ENCODE results near the gene VRK3.
"Not testable (repeated sequence)": the region's sequence is repeated elsewhere in the genome, so short reads cannot be mapped to it uniquely, and the experiment has no call there.

Gene VRK3, protein sequence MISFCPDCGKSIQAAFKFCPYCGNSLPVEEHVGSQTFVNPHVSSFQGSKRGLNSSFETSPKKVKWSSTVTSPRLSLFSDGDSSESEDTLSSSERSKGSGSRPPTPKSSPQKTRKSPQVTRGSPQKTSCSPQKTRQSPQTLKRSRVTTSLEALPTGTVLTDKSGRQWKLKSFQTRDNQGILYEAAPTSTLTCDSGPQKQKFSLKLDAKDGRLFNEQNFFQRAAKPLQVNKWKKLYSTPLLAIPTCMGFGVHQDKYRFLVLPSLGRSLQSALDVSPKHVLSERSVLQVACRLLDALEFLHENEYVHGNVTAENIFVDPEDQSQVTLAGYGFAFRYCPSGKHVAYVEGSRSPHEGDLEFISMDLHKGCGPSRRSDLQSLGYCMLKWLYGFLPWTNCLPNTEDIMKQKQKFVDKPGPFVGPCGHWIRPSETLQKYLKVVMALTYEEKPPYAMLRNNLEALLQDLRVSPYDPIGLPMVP
- total RNA-seq: 48.2 to 59.6 (median 56.7) reads per million in 3 donors

DNA sequence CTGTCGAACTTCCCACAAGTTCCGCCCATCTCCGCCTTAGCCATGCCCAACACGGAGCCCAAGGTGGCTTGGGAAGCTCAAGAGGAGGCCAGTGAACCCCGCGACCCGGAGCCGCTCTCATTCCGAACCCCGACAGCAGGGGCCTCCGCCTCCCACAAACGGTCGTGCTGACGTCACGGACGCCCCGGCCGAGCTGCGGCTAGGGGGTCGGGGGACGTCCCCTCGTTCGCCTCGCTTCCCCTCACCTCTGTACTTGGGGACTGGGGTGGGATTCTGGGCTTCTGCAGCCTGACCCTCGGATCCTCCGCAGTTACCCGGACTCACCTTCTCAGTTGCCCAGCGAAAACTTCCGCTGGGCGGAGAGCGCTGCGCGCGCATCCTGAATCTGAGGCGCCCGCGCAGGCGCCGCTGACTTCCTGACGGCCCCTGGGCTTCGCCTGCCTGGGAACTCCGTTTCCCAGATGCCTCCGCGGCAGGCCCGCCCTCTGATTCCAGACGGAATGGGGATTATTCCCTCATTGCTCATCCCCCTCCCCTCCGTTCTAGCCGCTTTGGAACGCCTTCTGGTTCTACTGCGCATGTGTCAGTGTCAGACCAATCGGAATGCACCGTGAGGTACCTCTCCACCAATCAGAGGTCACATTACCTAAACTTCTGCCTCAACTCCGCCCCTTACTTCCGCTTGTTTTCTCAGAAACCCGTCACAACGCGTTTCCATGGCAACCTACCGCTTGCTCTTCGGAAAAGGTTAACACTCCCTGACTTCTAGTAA lies at the start of gene VRK3:
Gene VRK3, minus strand, starts transcription at position 351 of the 772 bp plus-strand sequence. CDS start 9,210 bp downstream, outside the sequence.
- DNase-seq: peak; percentile 99
- Histone ChIP-seq H3K4me3 (ENCODE audit: insufficient read depth, low read depth, low read length, poor library complexity, severe bottlenecking) (peak within 1 kb of the TSS; percentile 83), H3K36me3 (ENCODE audit: control insufficient read depth, insufficient read depth, low read length) (no peaks in the 10 kb centered on the region), H3K27me3 (replicated peaks; ENCODE audit: control insufficient read depth, insufficient read depth, low read length, poor library complexity, severe bottlenecking) (no peaks in the 10 kb centered on the region), H3K27ac (ENCODE audit: insufficient read depth, low read length, poor library complexity, severe bottlenecking) (peak within 1 kb of the TSS; percentile 95), H3K9me3 (ENCODE audit: control insufficient read depth, low read length) (no peaks in the 10 kb centered on the region), H3K4me1 (ENCODE audit: control insufficient read depth, insufficient read depth, low read length, poor library complexity, severe bottlenecking) (peaks cover 15% of the 10 kb centered on the region)

DNA sequence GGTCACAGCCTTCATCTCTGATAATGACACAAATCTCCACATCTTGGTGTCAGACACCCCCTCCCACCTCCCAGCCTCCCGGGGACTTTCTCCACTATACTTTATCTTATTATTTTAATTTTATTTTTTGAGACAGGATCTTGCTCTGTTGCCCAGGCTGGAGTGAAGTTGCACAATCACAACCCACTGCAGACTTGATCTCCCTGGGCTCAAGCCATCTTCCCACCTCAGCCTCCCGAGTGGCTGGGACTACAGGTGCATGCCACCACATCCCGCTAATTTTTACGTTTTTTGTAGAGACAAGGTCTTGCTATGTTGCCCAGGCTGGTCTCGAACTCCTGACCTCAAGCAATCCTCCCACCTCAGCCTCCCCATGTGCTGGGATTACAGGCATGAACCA lies 43.2 kb upstream of the VRK3 start:
- H3K27me3 ChIP-seq (replicated peaks; ENCODE audit: control insufficient read depth, insufficient read depth, low read length, poor library complexity, severe bottlenecking); H3K36me3 ChIP-seq (ENCODE audit: control insufficient read depth, insufficient read depth, low read length); H3K4me3 ChIP-seq (ENCODE audit: insufficient read depth, low read depth, low read length, poor library complexity, severe bottlenecking); H3K27ac ChIP-seq (ENCODE audit: insufficient read depth, low read length, poor library complexity, severe bottlenecking); DNase-seq; H3K4me1 ChIP-seq (ENCODE audit: control insufficient read depth, insufficient read depth, low read length, poor library complexity, severe bottlenecking); H3K9me3 ChIP-seq (ENCODE audit: control insufficient read depth, low read length): not testable (repeated sequence)

DNA sequence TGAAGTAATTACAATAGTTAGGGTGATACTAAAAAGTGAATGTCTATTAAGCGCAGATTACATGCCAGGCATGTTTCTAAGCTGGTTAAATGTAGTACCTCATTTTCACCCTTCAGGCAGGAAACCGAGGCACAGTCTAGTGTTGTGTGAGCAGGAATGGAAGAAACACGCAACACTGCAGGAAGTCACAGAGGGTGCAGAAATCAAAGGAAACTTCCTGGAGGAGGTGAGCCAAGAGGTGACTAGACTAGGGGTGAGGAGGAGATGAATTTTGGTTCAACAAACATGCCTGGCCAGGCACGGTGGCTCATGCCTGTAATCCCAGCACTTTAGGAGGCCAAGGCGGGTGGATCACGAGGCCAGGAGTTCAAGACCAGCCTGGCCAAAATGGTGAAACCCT lies 42.4 kb upstream of the VRK3 start:
- H3K27me3 ChIP-seq (replicated peaks; ENCODE audit: control insufficient read depth, insufficient read depth, low read length, poor library complexity, severe bottlenecking): no peaks in the 10 kb centered on the region
- no peak overlapping the region for H3K27ac ChIP-seq (ENCODE audit: insufficient read depth, low read length, poor library complexity, severe bottlenecking)
- DNase-seq: no peak
- no peak overlapping the region for H3K4me3 ChIP-seq (ENCODE audit: insufficient read depth, low read depth, low read length, poor library complexity, severe bottlenecking)
- no peaks in the 10 kb centered on the region for H3K4me1 ChIP-seq (ENCODE audit: control insufficient read depth, insufficient read depth, low read length, poor library complexity, severe bottlenecking)
- H3K9me3 ChIP-seq (ENCODE audit: control insufficient read depth, low read length): no peaks in the 10 kb centered on the region
- H3K36me3 ChIP-seq (ENCODE audit: control insufficient read depth, insufficient read depth, low read length): no peaks in the 10 kb centered on the region

DNA sequence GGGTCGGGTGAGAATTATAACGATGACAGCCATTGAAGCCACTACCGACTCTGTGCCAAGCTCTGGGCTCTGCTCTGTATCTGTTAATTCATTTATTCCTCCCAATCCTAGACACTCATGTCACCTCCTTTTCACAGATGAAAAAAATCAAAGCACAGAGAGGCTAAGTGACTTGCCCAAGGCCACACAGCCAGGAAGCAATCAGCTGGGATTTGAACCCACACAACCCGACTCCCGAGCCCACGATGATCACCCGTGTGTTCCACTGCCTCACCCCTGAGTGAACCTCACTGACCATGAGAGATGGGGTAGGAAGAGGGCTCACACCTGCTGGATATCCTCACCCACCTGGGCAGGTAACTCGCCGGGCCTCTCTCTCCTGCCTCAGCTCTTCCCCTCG lies 40.8 kb upstream of the VRK3 start:
- Histone ChIP-seq H3K4me1 (ENCODE audit: control insufficient read depth, insufficient read depth, low read length, poor library complexity, severe bottlenecking) (no peaks in the 10 kb centered on the region), H3K36me3 (ENCODE audit: control insufficient read depth, insufficient read depth, low read length) (no peaks in the 10 kb centered on the region), H3K9me3 (ENCODE audit: control insufficient read depth, low read length) (no peaks in the 10 kb centered on the region), H3K27ac (ENCODE audit: insufficient read depth, low read length, poor library complexity, severe bottlenecking) (no peak overlapping the region), H3K27me3 (replicated peaks; ENCODE audit: control insufficient read depth, insufficient read depth, low read length, poor library complexity, severe bottlenecking) (no peaks in the 10 kb centered on the region), H3K4me3 (ENCODE audit: insufficient read depth, low read depth, low read length, poor library complexity, severe bottlenecking) (no peak overlapping the region)
- no peak for DNase-seq

DNA sequence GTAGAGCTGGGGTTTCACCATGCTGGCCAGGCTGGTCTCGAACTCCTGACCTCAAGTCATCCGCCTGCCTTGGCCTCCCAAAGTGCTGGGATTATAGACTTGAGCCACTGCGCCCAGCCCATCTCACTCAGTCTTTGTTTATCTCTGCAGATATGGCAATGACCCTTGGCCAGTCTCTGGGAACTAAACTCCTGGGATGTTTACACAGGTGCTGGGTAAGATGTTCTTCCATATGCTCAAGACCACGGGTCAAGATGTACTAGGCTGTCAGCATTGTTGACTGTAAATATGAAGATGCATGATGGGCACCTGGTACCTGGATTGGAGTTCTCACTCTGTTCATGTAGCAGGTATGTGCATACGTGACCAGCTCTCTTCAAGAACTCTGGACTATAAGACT lies 36.5 kb upstream of the VRK3 start:
- Histone ChIP-seq H3K27me3 (replicated peaks; ENCODE audit: control insufficient read depth, insufficient read depth, low read length, poor library complexity, severe bottlenecking) (no peaks in the 10 kb centered on the region), H3K4me3 (ENCODE audit: insufficient read depth, low read depth, low read length, poor library complexity, severe bottlenecking) (no peak overlapping the region)
- no peak for DNase-seq

DNA sequence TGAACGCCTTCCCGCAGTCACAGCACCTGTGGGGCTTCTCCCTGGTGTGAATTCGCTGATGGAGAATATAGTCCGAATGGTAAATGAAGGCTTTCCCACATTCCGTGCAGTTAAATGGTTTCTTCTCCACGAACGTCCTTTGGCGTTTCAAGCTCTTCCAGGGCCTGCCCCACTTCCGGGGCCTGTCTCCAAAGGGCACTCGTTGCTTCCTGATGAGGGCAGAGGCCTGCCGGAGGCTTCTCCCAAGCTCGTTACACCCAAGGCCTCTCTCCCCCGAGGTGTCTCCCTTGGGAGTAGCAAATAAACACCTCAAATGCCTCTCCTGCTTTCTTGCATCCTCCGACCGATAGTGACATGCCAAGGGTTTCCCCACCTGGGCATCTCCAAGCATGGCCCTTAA lies 34.9 kb upstream of the VRK3 start:
- H3K27me3 ChIP-seq (replicated peaks; ENCODE audit: control insufficient read depth, insufficient read depth, low read length, poor library complexity, severe bottlenecking): no peaks in the 10 kb centered on the region

More for the DNA sequence above, 36.5 kb upstream of the VRK3 start:
- H3K27ac ChIP-seq (ENCODE audit: insufficient read depth, low read length, poor library complexity, severe bottlenecking): no peak overlapping the region
- H3K9me3 ChIP-seq (ENCODE audit: control insufficient read depth, low read length): peaks cover 17% of the 10 kb centered on the region
- no peaks in the 10 kb centered on the region for H3K4me1 ChIP-seq (ENCODE audit: control insufficient read depth, insufficient read depth, low read length, poor library complexity, severe bottlenecking)
- no peaks in the 10 kb centered on the region for H3K36me3 ChIP-seq (ENCODE audit: control insufficient read depth, insufficient read depth, low read length)

DNA sequence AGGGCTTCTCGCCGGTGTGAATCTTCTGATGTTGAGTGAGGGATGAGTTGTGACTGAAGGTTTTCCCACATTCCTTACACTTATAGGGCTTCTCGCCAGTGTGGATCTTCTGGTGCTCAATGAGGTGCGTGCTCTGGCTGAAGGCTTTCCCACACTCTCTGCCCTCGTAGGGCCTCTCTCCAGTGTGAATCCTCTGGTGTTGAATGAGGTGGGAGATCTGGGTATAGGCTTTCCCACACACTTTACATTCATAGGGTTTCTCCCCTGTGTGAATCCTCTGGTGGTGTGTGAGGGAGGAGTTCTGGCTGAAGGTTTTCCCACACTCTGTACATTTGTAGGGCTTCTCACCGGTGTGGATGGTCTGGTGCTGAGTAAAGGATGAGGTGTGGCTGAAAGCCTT lies 33.9 kb upstream of the VRK3 start:
- no peak for DNase-seq
- Histone ChIP-seq H3K36me3 (ENCODE audit: control insufficient read depth, insufficient read depth, low read length) (no peaks in the 10 kb centered on the region), H3K27me3 (replicated peaks; ENCODE audit: control insufficient read depth, insufficient read depth, low read length, poor library complexity, severe bottlenecking) (no peaks in the 10 kb centered on the region), H3K4me1 (ENCODE audit: control insufficient read depth, insufficient read depth, low read length, poor library complexity, severe bottlenecking) (no peaks in the 10 kb centered on the region), H3K27ac (ENCODE audit: insufficient read depth, low read length, poor library complexity, severe bottlenecking) (no peak overlapping the region), H3K9me3 (ENCODE audit: control insufficient read depth, low read length) (peaks cover 17% of the 10 kb centered on the region), H3K4me3 (ENCODE audit: insufficient read depth, low read depth, low read length, poor library complexity, severe bottlenecking) (no peak overlapping the region)

More for the DNA sequence above, 34.9 kb upstream of the VRK3 start:
- no peak for DNase-seq
- Histone ChIP-seq H3K4me1 (ENCODE audit: control insufficient read depth, insufficient read depth, low read length, poor library complexity, severe bottlenecking) (no peaks in the 10 kb centered on the region), H3K9me3 (ENCODE audit: control insufficient read depth, low read length) (peaks cover 17% of the 10 kb centered on the region), H3K4me3 (ENCODE audit: insufficient read depth, low read depth, low read length, poor library complexity, severe bottlenecking) (no peak overlapping the region), H3K36me3 (ENCODE audit: control insufficient read depth, insufficient read depth, low read length) (no peaks in the 10 kb centered on the region), H3K27ac (ENCODE audit: insufficient read depth, low read length, poor library complexity, severe bottlenecking) (no peak overlapping the region)

DNA sequence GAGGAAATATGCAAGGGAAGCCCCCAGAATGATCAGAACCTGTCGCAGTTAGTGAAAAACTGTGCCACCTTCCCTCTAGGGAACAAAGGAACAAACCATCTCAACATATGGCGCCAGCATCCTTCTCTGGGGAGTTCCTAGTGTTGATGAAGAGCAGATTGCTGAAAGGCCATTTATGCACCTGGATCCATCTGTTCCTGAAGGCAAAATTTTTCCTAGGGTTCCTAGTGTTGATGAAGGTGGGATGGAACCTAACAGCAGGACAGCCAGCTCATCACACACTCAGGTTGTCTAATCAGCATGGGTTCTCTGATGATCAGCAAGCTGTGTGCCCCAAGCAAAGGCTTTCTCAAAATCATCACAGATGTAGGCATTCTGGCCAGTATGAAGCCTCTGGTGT lies 33.3 kb upstream of the VRK3 start:
- no peak overlapping the region for H3K4me3 ChIP-seq (ENCODE audit: insufficient read depth, low read depth, low read length, poor library complexity, severe bottlenecking)
- H3K36me3 ChIP-seq (ENCODE audit: control insufficient read depth, insufficient read depth, low read length): no peaks in the 10 kb centered on the region
- H3K27me3 ChIP-seq (replicated peaks; ENCODE audit: control insufficient read depth, insufficient read depth, low read length, poor library complexity, severe bottlenecking): no peaks in the 10 kb centered on the region
- peaks cover 17% of the 10 kb centered on the region for H3K9me3 ChIP-seq (ENCODE audit: control insufficient read depth, low read length)
- no peaks in the 10 kb centered on the region for H3K4me1 ChIP-seq (ENCODE audit: control insufficient read depth, insufficient read depth, low read length, poor library complexity, severe bottlenecking)
- H3K27ac ChIP-seq (ENCODE audit: insufficient read depth, low read length, poor library complexity, severe bottlenecking): no peak overlapping the region
- DNase-seq: no peak

DNA sequence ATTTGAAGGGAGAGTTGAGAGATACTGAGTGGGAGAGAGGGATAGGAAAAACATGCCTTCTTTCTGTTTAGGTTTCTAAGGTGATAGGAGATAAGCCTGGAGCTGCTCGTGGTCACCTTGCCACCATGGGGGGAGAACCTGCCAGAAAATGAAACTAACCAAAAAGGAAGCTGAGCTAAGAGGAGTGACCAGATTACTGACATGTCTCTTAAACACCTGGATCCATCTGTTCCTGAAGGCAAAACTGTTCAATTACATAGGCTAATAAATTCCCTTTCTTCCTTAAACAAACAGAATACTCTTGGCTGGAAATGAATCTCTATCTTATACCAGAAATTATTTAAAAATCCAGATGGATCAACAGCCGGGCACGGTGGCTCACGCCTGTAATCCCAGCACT lies 27.9 kb upstream of the VRK3 start:
- no peak for DNase-seq
- Histone ChIP-seq H3K27ac (ENCODE audit: insufficient read depth, low read length, poor library complexity, severe bottlenecking) (no peak overlapping the region), H3K9me3 (ENCODE audit: control insufficient read depth, low read length) (peaks cover under 1% of the 10 kb centered on the region), H3K36me3 (ENCODE audit: control insufficient read depth, insufficient read depth, low read length) (no peaks in the 10 kb centered on the region), H3K4me1 (ENCODE audit: control insufficient read depth, insufficient read depth, low read length, poor library complexity, severe bottlenecking) (peaks cover 18% of the 10 kb centered on the region), H3K27me3 (replicated peaks; ENCODE audit: control insufficient read depth, insufficient read depth, low read length, poor library complexity, severe bottlenecking) (no peaks in the 10 kb centered on the region), H3K4me3 (ENCODE audit: insufficient read depth, low read depth, low read length, poor library complexity, severe bottlenecking) (no peak overlapping the region)

DNA sequence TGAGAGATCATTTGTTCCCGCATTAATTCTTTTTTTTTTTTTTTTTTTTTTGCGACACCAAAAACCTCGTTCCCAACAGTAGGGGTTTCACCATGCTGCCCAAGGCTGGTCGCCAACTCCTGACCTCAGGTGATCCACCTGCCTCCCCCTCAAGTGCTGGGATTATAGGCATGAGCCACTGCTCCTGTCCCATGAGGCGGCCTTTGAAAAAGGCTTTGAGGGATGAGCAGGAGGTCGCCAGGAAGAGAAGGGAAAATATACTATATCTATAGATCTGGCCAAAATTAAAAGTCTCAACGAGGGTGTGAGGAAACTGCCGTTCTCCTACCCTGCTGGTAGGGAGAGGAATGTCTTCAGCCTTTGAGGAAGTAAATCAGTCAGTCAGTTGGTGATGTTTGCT lies 26.8 kb upstream of the VRK3 start:
- H3K9me3 ChIP-seq (ENCODE audit: control insufficient read depth, low read length): no peaks in the 10 kb centered on the region
- H3K36me3 ChIP-seq (ENCODE audit: control insufficient read depth, insufficient read depth, low read length): no peaks in the 10 kb centered on the region
- peaks cover 18% of the 10 kb centered on the region for H3K4me1 ChIP-seq (ENCODE audit: control insufficient read depth, insufficient read depth, low read length, poor library complexity, severe bottlenecking)
- no peak for DNase-seq
- no peak overlapping the region for H3K4me3 ChIP-seq (ENCODE audit: insufficient read depth, low read depth, low read length, poor library complexity, severe bottlenecking)
- no peak overlapping the region for H3K27ac ChIP-seq (ENCODE audit: insufficient read depth, low read length, poor library complexity, severe bottlenecking)
- H3K27me3 ChIP-seq (replicated peaks; ENCODE audit: control insufficient read depth, insufficient read depth, low read length, poor library complexity, severe bottlenecking): no peaks in the 10 kb centered on the region

All from effector memory CD4-positive, alpha-beta T cell (primary cell).